Prostate gland (tissue), 2 donors: Measurements from ENCODE around the gene DNAH6. TPM values are rescaled to one million over a fixed set of nuclear protein-coding genes. Genes with fewer than 3 reads are reported as not detected.
A peak's percentile ranks its signal among the peaks of the same experiment; 100 is the strongest.

ENCODE experiments used
- DNase-seq: peaks from one replicate; pipeline ENCODE4 v3.0.0-alpha.2; 2019; ENCODE audit warnings: low spot score
- H3K27ac ChIP-seq, 2 donors: fragments of 200-600 bp; sonication (generic); 2 replicates each; pipeline ENCODE4 v1.5.1; 2017 to 2019
- H3K27me3 ChIP-seq: fragments of 200-600 bp; sonication (generic); replicated peaks from 2 replicates; pipeline ENCODE4 v1.5.1; 2019; ENCODE audit not compliant: insufficient read depth
- H3K36me3 ChIP-seq, 2 donors: fragments of 200-600 bp; sonication (generic); 1 replicate in 1 of 2; 2 replicates in 1 of 2; pipeline versions ENCODE4 v1.5.1 to v1.8.1; 2017 to 2019
- H3K4me1 ChIP-seq: fragments of 200-600 bp; sonication (generic); replicated peaks from 2 replicates; pipeline ENCODE4 v1.5.1; 2019
- H3K4me3 ChIP-seq, 2 donors: fragments of 200-600 bp; sonication (generic); 2 replicates each; pipeline ENCODE4 v1.5.1; 2017 to 2019
- H3K9me3 ChIP-seq: fragments of 200-600 bp; sonication (generic); 2 replicates; pipeline ENCODE4 v1.5.1; 2017
- POLR2A ChIP-seq: fragments of 450-650 bp; IDR thresholded peaks from one replicate; pipeline ENCODE4 v1.6.1; 2016; ENCODE audit warnings: antibody characterized with exemption, mild to moderate bottlenecking
- POLR2AphosphoS5 ChIP-seq: sonication (generic); formaldehyde crosslinking; IDR thresholded peaks from one replicate; pipeline ENCODE4 v1.6.1; 2017; ENCODE audit warnings: antibody characterized with exemption
- WGBS: methylation state at CpG from one replicate; pipeline ENCODE4 v1.1.5; 2018; 5-methylcytosine and 5-hydroxymethylcytosine counted together
- intact Hi-C: fragments of 100-400 bp; cut with DNase I; formaldehyde crosslinking; loops from one replicate; pipeline ENCODE4 v1.14.2; 2022
- total RNA-seq, 2 donors: library from RNA; depleted of rRNA; stranded (reverse); fragments of >200 nt; gene quantifications; one replicate each; pipeline ENCODE4 v1.1.0, GENCODE V29; 2016
- TF ChIP-seq, protein P1 (sequence below), 4 experiments: fragments of 200-600 bp in 2 of 4; fragments of 450-650 bp in 2 of 4; sonication (generic) in 2 of 4; IDR thresholded peaks; 1 replicate in 3 of 4; 2 replicates in 1 of 4; pipeline ENCODE4 v1.5.1; 2016 to 2019; ENCODE audit warnings: antibody characterized with exemption in 4 of 4, mild to moderate bottlenecking in 2 of 4, moderate library complexity in 2 of 4

Gene DNAH6
- total RNA-seq, 2 donors from 2014 or later: 1.1 to 4.9 TPM

DNA sequence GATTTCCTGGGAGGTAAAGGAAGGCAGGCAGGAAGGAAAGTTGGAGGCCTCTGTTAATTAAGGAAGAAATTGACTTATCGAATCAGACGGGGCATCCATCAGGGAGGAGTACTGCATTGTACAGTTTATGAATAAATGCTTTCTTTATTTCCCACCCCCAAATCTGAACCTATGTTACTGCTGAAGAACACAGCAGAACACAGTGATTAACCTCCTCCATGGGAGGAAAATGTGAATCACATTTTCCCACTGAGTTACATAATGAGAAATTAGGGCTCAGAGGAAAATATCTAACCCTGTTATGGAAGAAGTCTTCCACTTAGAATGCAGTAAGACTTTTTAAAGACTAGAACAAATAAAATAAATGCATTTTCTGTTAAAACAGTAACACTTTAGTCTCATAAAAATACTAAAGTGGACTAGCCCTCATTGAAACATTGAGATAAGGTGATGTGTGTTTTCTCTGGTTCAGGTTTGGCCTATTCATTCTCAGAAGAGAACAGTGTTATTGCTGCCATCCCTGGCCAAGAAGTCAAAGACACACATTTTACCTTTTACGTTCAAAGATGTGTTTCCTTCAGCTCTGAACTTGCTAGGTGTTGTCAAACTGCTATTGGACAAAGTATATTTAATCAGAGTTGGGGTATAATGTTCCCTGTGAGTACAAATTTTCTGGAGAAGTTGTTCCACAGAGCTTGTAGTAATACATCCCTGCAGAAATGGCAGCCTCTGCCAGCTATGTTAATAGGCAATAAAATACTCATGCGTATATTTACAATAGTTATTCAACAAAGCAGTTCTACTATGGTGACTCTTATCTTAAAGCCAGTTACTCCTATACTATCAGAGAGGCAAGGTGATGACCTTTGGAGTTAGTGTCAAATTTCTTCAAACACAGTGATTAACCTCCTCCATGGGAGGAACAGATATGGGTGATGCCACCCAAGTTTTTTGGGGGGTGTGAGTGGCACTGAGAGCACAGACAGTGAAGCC is 11.1 kb downstream of the DNAH6 start:
- WGBS: 68% methylated on average over 4 of the region's 4 CpGs
- Histone ChIP-seq H3K27ac (no peak overlapping the region), H3K4me1 (no peaks in the 10 kb centered on the region), H3K36me3 (no peaks in the 10 kb centered on the region), H3K4me3 (no peak overlapping the region), H3K27me3 (no peaks in the 10 kb centered on the region), H3K9me3 (no peaks in the 10 kb centered on the region)
- peak; percentile 12 for DNase-seq
- no peak for TF ChIP-seq POLR2A
- TF ChIP-seq, protein P1, sequence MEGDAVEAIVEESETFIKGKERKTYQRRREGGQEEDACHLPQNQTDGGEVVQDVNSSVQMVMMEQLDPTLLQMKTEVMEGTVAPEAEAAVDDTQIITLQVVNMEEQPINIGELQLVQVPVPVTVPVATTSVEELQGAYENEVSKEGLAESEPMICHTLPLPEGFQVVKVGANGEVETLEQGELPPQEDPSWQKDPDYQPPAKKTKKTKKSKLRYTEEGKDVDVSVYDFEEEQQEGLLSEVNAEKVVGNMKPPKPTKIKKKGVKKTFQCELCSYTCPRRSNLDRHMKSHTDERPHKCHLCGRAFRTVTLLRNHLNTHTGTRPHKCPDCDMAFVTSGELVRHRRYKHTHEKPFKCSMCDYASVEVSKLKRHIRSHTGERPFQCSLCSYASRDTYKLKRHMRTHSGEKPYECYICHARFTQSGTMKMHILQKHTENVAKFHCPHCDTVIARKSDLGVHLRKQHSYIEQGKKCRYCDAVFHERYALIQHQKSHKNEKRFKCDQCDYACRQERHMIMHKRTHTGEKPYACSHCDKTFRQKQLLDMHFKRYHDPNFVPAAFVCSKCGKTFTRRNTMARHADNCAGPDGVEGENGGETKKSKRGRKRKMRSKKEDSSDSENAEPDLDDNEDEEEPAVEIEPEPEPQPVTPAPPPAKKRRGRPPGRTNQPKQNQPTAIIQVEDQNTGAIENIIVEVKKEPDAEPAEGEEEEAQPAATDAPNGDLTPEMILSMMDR (IDR thresholded peaks at IDR 0.05): no peak
- peak; percentile 27 for TF ChIP-seq POLR2AphosphoS5
- intact Hi-C loops: no loop called here

DNA sequence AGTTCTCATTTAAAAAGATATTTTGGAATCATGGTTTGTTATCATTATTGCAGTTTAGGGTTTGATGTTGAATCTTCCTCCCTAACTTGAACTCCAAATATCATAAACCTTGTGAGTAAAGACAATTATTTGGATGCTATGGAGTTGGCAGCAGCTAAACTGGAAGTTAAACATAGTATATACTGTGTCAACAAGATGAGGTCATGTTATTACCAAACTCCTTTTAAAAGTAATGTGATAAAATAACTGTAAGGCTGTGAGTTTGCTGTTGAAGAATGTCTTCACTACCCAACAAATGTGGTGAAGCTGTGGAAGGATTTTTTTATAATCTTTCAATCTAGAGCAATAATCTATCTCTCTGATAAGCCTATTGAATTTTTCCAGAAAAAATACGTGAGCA is 16.0 kb downstream of the DNAH6 start:
- Histone ChIP-seq H3K27me3 (no peaks in the 10 kb centered on the region), H3K36me3 (no peaks in the 10 kb centered on the region), H3K9me3 (no peaks in the 10 kb centered on the region), H3K4me3 (no peak overlapping the region), H3K4me1 (no peaks in the 10 kb centered on the region), H3K27ac (no peak overlapping the region)
- TF ChIP-seq, protein P1 (IDR thresholded peaks at IDR 0.05): no peak
- TF ChIP-seq POLR2A (no peak), POLR2AphosphoS5 (peak; percentile 49)
- intact Hi-C loops: no loop called here
- DNase-seq: peak; percentile 9
- WGBS: 54% methylated on average over 1 of the region's 1 CpG

DNA sequence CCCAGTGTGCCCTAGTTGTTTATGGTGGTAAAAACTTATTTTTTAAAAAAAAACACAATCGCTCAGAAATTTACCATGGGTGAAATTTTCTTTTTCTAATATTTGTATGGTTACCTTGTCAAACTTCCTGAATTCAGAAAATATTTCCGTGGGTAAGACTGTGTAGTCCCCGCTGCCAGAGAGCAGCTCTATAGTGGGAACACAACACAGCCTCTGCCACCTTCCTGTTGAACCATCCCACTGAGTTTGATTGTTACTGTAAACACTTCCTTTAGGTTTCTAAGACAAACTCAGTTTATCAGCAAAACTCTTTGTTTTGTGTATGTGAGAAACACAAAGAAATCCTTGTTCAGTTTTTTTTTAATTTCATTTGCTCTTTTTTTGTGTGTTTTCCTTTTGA is 17.9 kb downstream of the DNAH6 start:
- no peak overlapping the region for H3K27ac ChIP-seq
- H3K4me1 ChIP-seq: no peaks in the 10 kb centered on the region
- H3K36me3 ChIP-seq: no peaks in the 10 kb centered on the region
- no peak overlapping the region for H3K4me3 ChIP-seq
- H3K27me3 ChIP-seq: no peaks in the 10 kb centered on the region
- H3K9me3 ChIP-seq: no peaks in the 10 kb centered on the region
- WGBS: 70% methylated on average over 3 of the region's 3 CpGs
- no peak for DNase-seq
- intact Hi-C loops: no loop called here
- TF ChIP-seq POLR2AphosphoS5: no peak
- TF ChIP-seq POLR2A: no peak
- TF ChIP-seq, protein P1 (IDR thresholded peaks at IDR 0.05): no peak

DNA sequence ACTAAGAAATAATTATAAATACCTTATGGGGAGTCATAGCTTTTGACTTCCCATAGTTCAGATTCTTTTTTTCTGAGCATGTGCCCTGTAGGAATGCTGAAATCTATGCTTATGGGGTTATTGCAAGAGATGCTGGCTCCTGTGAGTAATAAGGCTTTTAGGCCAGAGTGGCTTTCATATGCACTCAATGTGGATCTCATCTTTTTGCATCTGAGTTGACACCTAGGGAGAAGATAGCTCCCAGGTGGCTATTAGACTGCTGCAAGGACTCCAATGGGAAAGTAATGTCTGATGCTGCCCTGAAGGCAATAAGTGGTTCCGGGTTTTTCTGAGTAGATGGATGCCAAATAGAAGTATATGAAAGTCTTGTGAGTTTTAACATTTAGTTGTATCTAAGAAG is 21.0 kb downstream of the DNAH6 start:
- 83% methylated on average over 1 of the region's 1 CpG for WGBS

More for the DNA sequence above, 21.0 kb downstream of the DNAH6 start:
- H3K4me3 ChIP-seq: no peak overlapping the region
- no peak for DNase-seq
- no peaks in the 10 kb centered on the region for H3K36me3 ChIP-seq
- no peaks in the 10 kb centered on the region for H3K9me3 ChIP-seq
- no peak overlapping the region for H3K27ac ChIP-seq
- no peaks in the 10 kb centered on the region for H3K4me1 ChIP-seq
- TF ChIP-seq POLR2A: no peak
- no peak for TF ChIP-seq POLR2AphosphoS5
- TF ChIP-seq, protein P1 (IDR thresholded peaks at IDR 0.05): no peak
- intact Hi-C loops: no loop called here
- no peaks in the 10 kb centered on the region for H3K27me3 ChIP-seq
